NCI-H774 (cell line): ENCODE results near the gene TCL1A.
"Not testable (repeated sequence)": the region's sequence is repeated elsewhere in the genome, so short reads cannot be mapped to it uniquely, and the experiment has no call there.

Source experiments
- DNase-seq: peaks from one replicate; lab custom pipeline; 2025; lab: John Stamatoyannopoulos, UW

TCL1A gene

GRCh38 chr14:95675486-95675885 lies 38.4 kb downstream of the TCL1A start:
- DNase-seq: no peak

- no peak for DNase-seq
These were observed 39.3 kb downstream of the TCL1A start for GRCh38 chr14:95674613-95675012.

- no peak for DNase-seq
These were observed 45.6 kb downstream of the TCL1A start for GRCh38 chr14:95668235-95668772.

- peak; percentile 58 for DNase-seq
These were observed 46.7 kb downstream of the TCL1A start for GRCh38 chr14:95667249-95667693.

GRCh38 chr14:95666450-95666849 lies 47.5 kb downstream of the TCL1A start:
- DNase-seq: no peak

GRCh38 chr14:95665530-95665929 lies 48.4 kb downstream of the TCL1A start:
- DNase-seq: not testable (repeated sequence)

GRCh38 chr14:95664546-95664945 lies 49.4 kb downstream of the TCL1A start:
- DNase-seq: peak; percentile 61

- DNase-seq: no peak
These were observed 49.9 kb downstream of the TCL1A start for GRCh38 chr14:95664066-95664465.

GRCh38 chr14:95663226-95663797 lies 50.6 kb downstream of the TCL1A start:
- DNase-seq: no peak

- DNase-seq: no peak
These were observed 51.3 kb downstream of the TCL1A start for GRCh38 chr14:95662376-95663186.

GRCh38 chr14:95660651-95661515 lies 53.0 kb downstream of the TCL1A start:
- DNase-seq: no peak

GRCh38 chr14:95659990-95660385 lies 53.9 kb downstream of the TCL1A start:
- no peak for DNase-seq
